K562 (cell line): ENCODE results near the gene SLC48A1. TPM values are rescaled to one million over a fixed set of nuclear protein-coding genes. Genes with fewer than 3 reads are reported as not detected.

Source experiments
- ATAC-seq: fragments of 200-7000 bp; cut with Tn5 transposase; 3 replicates; pipeline ENCODE4 v1.9.1; 2020; ENCODE audit warnings: moderate library complexity
- Bru-seq: library from RNA; stranded (reverse); fragments of 400-500 nt; gene quantifications from one replicate; lab custom pipeline; 2021; lab: Mats Ljungman, UMichigan
- BruChase-seq, 2 experiments: library from RNA; stranded (reverse); fragments of 400-500 nt; gene quantifications; one replicate each; lab custom pipeline; 2021; lab: Mats Ljungman, UMichigan
- BruUV-seq: library from RNA; stranded (reverse); fragments of 400-500 nt; replicated peaks from 2 replicates; lab custom pipeline; 2021; lab: Mats Ljungman, UMichigan
- CTCF ChIA-PET: fragments of 300-600 bp; formaldehyde crosslinking; extraction: SDS; loops from one replicate; lab custom pipeline; 2021; ENCODE audit warnings: low intra/inter-chr PET ratio; lab: Yijun Ruan, JAX
- POLR2A ChIA-PET: fragments of 300-600, 350-650 bp; sonication (Branson Sonifier 250); formaldehyde crosslinking; extraction: SDS; loops from one replicate; lab custom pipeline; 2021; ENCODE audit warnings: antibody characterized with exemption, inconsistent platforms; lab: Yijun Ruan, JAX
- DNase-seq, 4 experiments: peaks; one replicate each; pipeline versions ENCODE4 v3.0.0 to v3.0.0-alpha.2; 2011 to 2018; ENCODE audit warnings: low spot score in 3 of 4, mixed read lengths in 3 of 4; ENCODE audit errors: extremely low read depth in 1 of 4
- FAIRE-seq: peaks from 2 replicates; lab custom pipeline; 2011; peaks lifted over from hg19 to GRCh38; lab: Jason Lieb, UNC
- H2AFZ ChIP-seq: 2 replicates; pipeline ENCODE4 v1.6.0; 2011; ENCODE audit warnings: low read depth, low read length, control low read depth, inconsistent platforms
- H3K27ac ChIP-seq: fragments of 200-600 bp; 3 replicates; pipeline ENCODE4 v1.8.0; 2011; ENCODE audit warnings: low read depth, mild to moderate bottlenecking, control low read depth, inconsistent platforms, low read length, moderate library complexity, mixed read lengths; ENCODE audit errors: extremely low read depth
- H3K27me3 ChIP-seq, 2 experiments: fragments of 300-600 bp in 1 of 2; 2 replicates in 1 of 2; 3 replicates in 1 of 2; pipeline versions ENCODE4 v1.6.0 to v1.8.0; 2011; ENCODE audit warnings: inconsistent platforms in 2 of 2, low read length in 2 of 2, mild to moderate bottlenecking in 1 of 2, mixed read lengths in 1 of 2, moderate library complexity in 1 of 2; ENCODE audit not compliant: control insufficient read depth in 2 of 2, insufficient read depth in 2 of 2
- H3K36me3 ChIP-seq: fragments of 300-600 bp; 3 replicates; pipeline ENCODE4 v1.8.0; 2011; ENCODE audit warnings: mild to moderate bottlenecking, low read length, inconsistent platforms; ENCODE audit not compliant: control insufficient read depth, insufficient read depth
- H3K4me1 ChIP-seq, 2 experiments: fragments of 200-600 bp in 1 of 2; replicated peaks in 1 of 2; 2 replicates in 1 of 2; 3 replicates in 1 of 2; pipeline versions ENCODE4 v1.5.1 to v1.8.0; 2011; ENCODE audit warnings: inconsistent platforms in 2 of 2, low read length in 2 of 2, mild to moderate bottlenecking in 1 of 2, mixed read lengths in 1 of 2, moderate library complexity in 1 of 2; ENCODE audit not compliant: control insufficient read depth in 2 of 2, insufficient read depth in 2 of 2
- H3K4me2 ChIP-seq: 2 replicates; pipeline ENCODE4 v1.6.1; 2011; ENCODE audit warnings: low read length, control low read depth, inconsistent platforms, mixed read lengths; ENCODE audit not compliant: insufficient read depth
- H3K4me3 ChIP-seq: fragments of 200-600 bp; sonication (generic), shearing (Covaris generic); 2 replicates; pipeline ENCODE4 v1.5.1; 2016; ENCODE audit warnings: control low read depth, inconsistent platforms
- H3K79me2 ChIP-seq: fragments of 200-600 bp; 3 replicates; pipeline ENCODE4 v1.8.0; 2011; ENCODE audit warnings: low read length, inconsistent platforms; ENCODE audit not compliant: control insufficient read depth, insufficient read depth
- H3K9ac ChIP-seq, 2 experiments: 2 replicates each; pipeline versions ENCODE4 v1.6.0 to v1.6.1; 2011; ENCODE audit warnings: low read depth in 2 of 2, low read length in 2 of 2, control low read depth in 1 of 2, inconsistent platforms in 1 of 2, mild to moderate bottlenecking in 1 of 2, mixed read lengths in 1 of 2; ENCODE audit not compliant: insufficient read depth in 1 of 2
- H3K9me1 ChIP-seq: one replicate; pipeline ENCODE4 v1.6.0; 2011; ENCODE audit warnings: inconsistent platforms, mild to moderate bottlenecking, low read length, moderate library complexity; ENCODE audit not compliant: control insufficient read depth, insufficient read depth
- H3K9me3 ChIP-seq: replicated peaks from 2 replicates; pipeline ENCODE4 v1.5.1; 2011; ENCODE audit warnings: low read depth, low read length, inconsistent platforms; ENCODE audit not compliant: control insufficient read depth, insufficient read depth
- H4K20me1 ChIP-seq: replicated peaks from 2 replicates; pipeline ENCODE4 v1.6.1; 2011; ENCODE audit warnings: low read length, inconsistent platforms, mixed read lengths; ENCODE audit not compliant: control insufficient read depth, insufficient read depth
- CBX1 ChIP-seq: sonication (generic); IDR thresholded peaks from 2 replicates; pipeline ENCODE4 v1.6.1; 2016; ENCODE audit warnings: antibody characterized with exemption, low read depth, mild to moderate bottlenecking
- HLTF ChIP-seq: fragments of 450-650 bp; IDR thresholded peaks from 2 replicates; pipeline ENCODE4 v1.6.1; 2016
- NCOA2 ChIP-seq, 2 experiments: fragments of 450-650 bp; IDR thresholded peaks; 2 replicates each; pipeline ENCODE4 v1.6.1; 2018; ENCODE audit warnings: mild to moderate bottlenecking in 2 of 2, moderate library complexity in 1 of 2; ENCODE audit not compliant: partially characterized antibody in 2 of 2
- TEAD1 ChIP-seq, 2 experiments: fragments of 450-650 bp in 1 of 2; sonication (generic) in 1 of 2; formaldehyde crosslinking; IDR thresholded peaks; 2 replicates each; pipeline versions ENCODE4 v1.4.0 to v1.8.0; 2020 to 2022; ENCODE audit warnings: mild to moderate bottlenecking in 2 of 2, missing genetic modification reagents in 1 of 2
- WGBS: fragments of 100-300 bp; shearing (Covaris generic); methylation state at CpG from one replicate; pipeline ENCODE4 v1.1.6; 2016; ENCODE audit warnings: low coverage, mixed read lengths; ENCODE audit not compliant: insufficient coverage; ENCODE audit errors: missing lambda C conversion rate; 5-methylcytosine and 5-hydroxymethylcytosine counted together
- in situ Hi-C: fragments of 300-500 bp; cut with MboI; formaldehyde crosslinking; loops from 4 replicates; pipeline ENCODE4 v1.15.0; 2018; ENCODE audit warnings: inconsistent platforms, mixed read lengths
- intact Hi-C: fragments of 100-400 bp; cut with micrococcal nuclease; formaldehyde crosslinking; loops from 2 replicates; pipeline ENCODE4 v1.14.2; 2022
- long read RNA-seq, 3 experiments: library from polyadenylated mRNA in 2 of 3; library from RNA in 1 of 3; unstranded in 2 of 3; stranded (forward) in 1 of 3; transcript quantifications; one replicate each; pipeline ENCODE4 v2.0.0, GENCODE V29; 2019 to 2022
- polyA minus RNA-seq, 3 experiments: library from RNA; depleted of rRNA, polyadenylated mRNA; stranded (reverse); fragments of >200 nt; gene quantifications; 2 replicates each; pipeline ENCODE4 v1.2.3, GENCODE V29; 2011
- polyA plus RNA-seq, 8 experiments: library from polyadenylated mRNA; depleted of rRNA in 4 of 8; stranded (reverse) in 5 of 8; unstranded in 3 of 8; fragments of >200 nt; fragmentation: Nextera tagmentation in 2 of 8; fragmentation: Illumina TruSeq in 1 of 8; extraction: Ambion mirVana in 2 of 8; extraction: Trizol in 1 of 8; gene quantifications; 2 replicates each; pipeline versions ENCODE4 v1.2.1 to v1.2.3, GENCODE V29; 2011 to 2014; ENCODE audit warnings: inconsistent platforms in 1 of 8, missing spikeins in 1 of 8
- total RNA-seq, 7 experiments: library from RNA; depleted of rRNA in 6 of 7; stranded (reverse); fragments of >200 nt in 6 of 7; fragmentation: Illumina TruSeq in 2 of 7; extraction: Trizol in 2 of 7; gene quantifications; 2 replicates each; pipeline versions ENCODE4 v1.2.1 to v1.2.3, GENCODE V29; 2011 to 2021; ENCODE audit warnings: low replicate concordance in 1 of 7
- TF ChIP-seq, protein P1 (sequence below), 2 experiments: fragments of 450-650 bp; formaldehyde crosslinking in 1 of 2; IDR thresholded peaks; 2 replicates each; pipeline versions ENCODE4 v1.4.0 to v1.6.1; 2014 to 2020; ENCODE audit warnings: mild to moderate bottlenecking in 2 of 2, borderline replicate concordance in 1 of 2, low read depth in 1 of 2

Gene SLC48A1
- 18.5 and 36.8 TPM in 2 replicates for total RNA-seq (2011; cell fraction: chromatin; rRNA removed; ENCODE audit: low replicate concordance)
- total RNA-seq (2011; cell fraction: nucleolus; rRNA removed): 31.2 and 31.5 TPM in 2 replicates
- 45.5 and 69.2 TPM in 2 replicates for total RNA-seq (2011; cell fraction: nucleoplasm; rRNA removed)
- total RNA-seq (2014; rRNA removed) (16.3 and 25.4 TPM in 2 replicates), total RNA-seq (2014; rRNA removed; fragmentation: Illumina TruSeq; extraction: Trizol) (13.1 and 18.3 TPM in 2 replicates), total RNA-seq (2015; rRNA removed; fragmentation: Illumina TruSeq; extraction: Trizol) (16.1 and 16.2 TPM in 2 replicates), total RNA-seq (2021) (37.5 and 41.9 TPM in 2 replicates), polyA plus RNA-seq (2011; rRNA removed) (10.7 and 15.7 TPM in 2 replicates), polyA plus RNA-seq (2014; fragmentation: Illumina TruSeq; extraction: Trizol) (28.6 and 30.4 TPM in 2 replicates), polyA plus RNA-seq (2014; fragmentation: Nextera tagmentation; extraction: Ambion mirVana) (10 to 100 TPM; 23.5 to 26.9 TPM), polyA plus RNA-seq (2014; rRNA removed) (18.7 and 23.6 TPM in 2 replicates), polyA minus RNA-seq (2011; rRNA and poly(A)+ RNA removed) (7.6 and 8.9 TPM in 2 replicates), Bru-seq, nascent RNA (percentile 69 among the genes with signal in this experiment), BruChase-seq, experiment 1, labeled RNA remaining after a 2-hour chase (percentile 67 among the genes with signal in this experiment), BruChase-seq, experiment 2, labeled RNA remaining after a 6-hour chase (percentile 65 among the genes with signal in this experiment)
- polyA plus RNA-seq (2011; cell fraction: cytosol; rRNA removed): 16.7 and 26.0 TPM in 2 replicates
- 25.7 and 35.1 TPM in 2 replicates for polyA plus RNA-seq (2011; cell fraction: nucleus; rRNA removed)
- 22.2 and 44.4 TPM in 2 replicates for polyA plus RNA-seq (2012)
- polyA minus RNA-seq (2011; cell fraction: cytosol; rRNA and poly(A)+ RNA removed): 14.8 and 17.6 TPM in 2 replicates
- 6.9 and 11.6 TPM in 2 replicates for polyA minus RNA-seq (2011; cell fraction: nucleus; rRNA and poly(A)+ RNA removed)
- long read RNA-seq, experiment 1, transcript SLC48A1-201 (3 exons, 3,010 nt): major isoform, 54 of 96 reads
- long read RNA-seq, experiment 1, partial matches to known transcripts: 2 of 96 reads
- long read RNA-seq, experiment 1, other reads (novel, unspliced or antisense): 38 of 96 reads
- long read RNA-seq, experiment 2, transcript SLC48A1-201 (3 exons, 3,010 nt): major isoform, 10 of 34 reads
- long read RNA-seq, experiment 2, partial matches to known transcripts: 2 of 34 reads
- long read RNA-seq, experiment 2, other reads (novel, unspliced or antisense): 22 of 34 reads
- long read RNA-seq, experiment 3, transcript SLC48A1-201 (3 exons, 3,010 nt): major isoform, 33 of 48 reads
- long read RNA-seq, experiment 3, partial matches to known transcripts: 0 of 48 reads
- long read RNA-seq, experiment 3, other reads (novel, unspliced or antisense): 13 of 48 reads

DNA sequence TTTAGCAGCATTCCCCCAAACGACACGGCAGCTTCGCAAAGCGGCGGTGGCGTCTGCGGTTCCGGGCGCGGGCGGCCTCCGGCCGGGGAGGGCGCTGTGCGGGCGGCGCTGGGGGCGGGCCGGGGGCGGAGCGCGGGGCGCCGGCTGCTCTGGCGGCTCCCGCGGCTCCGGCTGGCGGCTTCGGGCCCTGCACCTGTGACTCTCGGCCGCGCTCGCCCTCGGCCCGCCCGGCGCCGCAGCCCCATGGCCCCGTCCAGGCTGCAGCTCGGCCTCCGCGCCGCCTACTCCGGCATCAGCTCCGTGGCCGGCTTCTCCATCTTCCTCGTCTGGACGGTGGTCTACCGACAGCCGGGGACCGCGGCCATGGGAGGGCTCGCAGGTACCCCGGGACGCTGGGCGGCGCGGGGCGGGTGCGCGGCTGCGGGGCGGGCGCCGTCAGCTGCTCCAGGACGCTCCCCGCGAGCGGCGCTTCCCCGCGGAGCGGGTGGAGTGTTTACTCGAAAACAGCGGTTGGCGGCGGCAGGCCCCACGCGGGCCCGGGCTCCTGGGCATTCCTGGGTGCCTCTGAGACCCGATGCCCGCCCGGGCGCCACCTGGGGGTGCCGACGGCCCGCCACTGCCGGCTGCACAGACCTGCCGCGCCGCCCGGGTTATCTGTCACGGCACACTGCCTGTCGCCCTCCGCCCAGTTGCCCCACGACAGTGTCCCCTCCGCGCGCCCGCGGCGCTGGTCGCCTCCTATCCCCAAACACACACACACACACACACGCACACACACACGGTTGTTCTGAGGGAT, at the start of gene SLC48A1:
TSS of gene SLC48A1 (plus strand) at position 177 of the 796 bp plus-strand sequence. CDS start at position 244, 67 bp downstream.
- intact Hi-C loops (no loop called here), in situ Hi-C loops (loop anchor here (10.0 kb wide), 1 partner anchor 58 kb away; no protein-coding TSS in a partner anchor)
- FAIRE-seq: no peak
- 2% methylated on average over 36 of the region's 106 CpGs for WGBS
- no peaks in the 10 kb centered on the region for H3K27me3 ChIP-seq
- H3K9ac ChIP-seq: peak within 1 kb of the TSS; percentile 84 to 95
- H3K79me2 ChIP-seq: peaks cover 52% of the 10 kb centered on the region
- no peaks in the 10 kb centered on the region for H3K9me3 ChIP-seq
- ATAC-seq: peak; percentile 81
- H2AFZ ChIP-seq: peak within 1 kb of the TSS; percentile 92
- H3K27ac ChIP-seq: peak within 1 kb of the TSS; percentile 92
- DNase-seq: peak; percentile 84 to 95 (median 94)
- H4K20me1 ChIP-seq: no peaks in the 10 kb centered on the region
- H3K9me1 ChIP-seq: peaks cover 5% of the 10 kb centered on the region
- BruUV-seq: no TSS peak
- peak within 1 kb of the TSS; percentile 83 for H3K4me3 ChIP-seq
- ChIA-PET CTCF (interaction anchor here (0.6 to 2.8 kb wide), 5 partner anchors 30 to 151 kb away, joined by 3 to 17 read pairs (median 4); partner anchors contain the start of gene RPAP3), POLR2A (interaction anchor here (0.7 to 1.3 kb wide), 4 partner anchors 9 to 403 kb away, joined by 3 to 8 read pairs (median 4); no protein-coding TSS in a partner anchor)
- peak within 1 kb of the TSS; percentile 94 for H3K4me2 ChIP-seq
- H3K4me1 ChIP-seq: peaks cover 53 to 67% of the 10 kb centered on the region in 2 experiments
- H3K36me3 ChIP-seq: peaks cover 6% of the 10 kb centered on the region; the same call in 1 of the 3 replicates
- TF ChIP-seq CBX1: no peak
- TF ChIP-seq HLTF: peak; percentile 41; the same call in 1 of the 2 replicates
- no peak for TF ChIP-seq NCOA2 (IDR thresholded peaks at IDR 0.05; ENCODE audit: partially characterized antibody in 2 of 2)
- TF ChIP-seq, protein P1, sequence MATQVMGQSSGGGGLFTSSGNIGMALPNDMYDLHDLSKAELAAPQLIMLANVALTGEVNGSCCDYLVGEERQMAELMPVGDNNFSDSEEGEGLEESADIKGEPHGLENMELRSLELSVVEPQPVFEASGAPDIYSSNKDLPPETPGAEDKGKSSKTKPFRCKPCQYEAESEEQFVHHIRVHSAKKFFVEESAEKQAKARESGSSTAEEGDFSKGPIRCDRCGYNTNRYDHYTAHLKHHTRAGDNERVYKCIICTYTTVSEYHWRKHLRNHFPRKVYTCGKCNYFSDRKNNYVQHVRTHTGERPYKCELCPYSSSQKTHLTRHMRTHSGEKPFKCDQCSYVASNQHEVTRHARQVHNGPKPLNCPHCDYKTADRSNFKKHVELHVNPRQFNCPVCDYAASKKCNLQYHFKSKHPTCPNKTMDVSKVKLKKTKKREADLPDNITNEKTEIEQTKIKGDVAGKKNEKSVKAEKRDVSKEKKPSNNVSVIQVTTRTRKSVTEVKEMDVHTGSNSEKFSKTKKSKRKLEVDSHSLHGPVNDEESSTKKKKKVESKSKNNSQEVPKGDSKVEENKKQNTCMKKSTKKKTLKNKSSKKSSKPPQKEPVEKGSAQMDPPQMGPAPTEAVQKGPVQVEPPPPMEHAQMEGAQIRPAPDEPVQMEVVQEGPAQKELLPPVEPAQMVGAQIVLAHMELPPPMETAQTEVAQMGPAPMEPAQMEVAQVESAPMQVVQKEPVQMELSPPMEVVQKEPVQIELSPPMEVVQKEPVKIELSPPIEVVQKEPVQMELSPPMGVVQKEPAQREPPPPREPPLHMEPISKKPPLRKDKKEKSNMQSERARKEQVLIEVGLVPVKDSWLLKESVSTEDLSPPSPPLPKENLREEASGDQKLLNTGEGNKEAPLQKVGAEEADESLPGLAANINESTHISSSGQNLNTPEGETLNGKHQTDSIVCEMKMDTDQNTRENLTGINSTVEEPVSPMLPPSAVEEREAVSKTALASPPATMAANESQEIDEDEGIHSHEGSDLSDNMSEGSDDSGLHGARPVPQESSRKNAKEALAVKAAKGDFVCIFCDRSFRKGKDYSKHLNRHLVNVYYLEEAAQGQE (IDR thresholded peaks at IDR 0.05; ENCODE audit: borderline replicate concordance): no peak; the same call in 1 of the 2 replicates
- TF ChIP-seq, protein P1 (CRISPR knock-in tag; IDR thresholded peaks at IDR 0.05; ENCODE audit: low read depth): 0 out of 2 replicates have a peak, but pooled peaks have one; percentile 50
- TF ChIP-seq TEAD1 (CRISPR knock-in tag; IDR thresholded peaks at IDR 0.05): no peak
